Bronchial epithelial cell (primary cell): ENCODE measurements around the gene TMEM208. TPM values are rescaled to one million over a fixed set of nuclear protein-coding genes. Genes with fewer than 3 reads are reported as not detected.

Experiments used
- DNase-seq: peaks from one replicate; pipeline ENCODE4 v3.0.0-alpha.2; 2010; ENCODE audit warnings: low read depth
- FAIRE-seq: peaks from 2 replicates; lab custom pipeline; 2011; peaks lifted over from hg19 to GRCh38; lab: Jason Lieb, UNC
- H3K27me3 ChIP-seq: 2 replicates; pipeline ENCODE4 v1.5.1; 2011; ENCODE audit warnings: low read length; ENCODE audit not compliant: control insufficient read depth, insufficient read depth
- H3K36me3 ChIP-seq: 2 replicates; pipeline ENCODE4 v1.5.1; 2011; ENCODE audit warnings: low read length; ENCODE audit not compliant: control insufficient read depth, insufficient read depth
- H3K4me3 ChIP-seq: 2 replicates; pipeline ENCODE4 v1.5.1; 2011; ENCODE audit warnings: mild to moderate bottlenecking, low read depth, low read length, control low read depth
- CTCF ChIP-seq: IDR thresholded peaks from 2 replicates; pipeline ENCODE4 v1.5.1; 2011; ENCODE audit warnings: mild to moderate bottlenecking, moderate library complexity, low read length, control low read depth, inconsistent platforms; ENCODE audit not compliant: insufficient read depth, severe bottlenecking
- total RNA-seq: library from RNA; depleted of rRNA; stranded (reverse); fragments of >200 nt; gene quantifications from 2 replicates; pipeline ENCODE4 v1.2.1, GENCODE V29; 2014

TMEM208 gene
- total RNA-seq, 1 donor from 2014 or later, result 56.9 TPM

GRCh38 chr16:67250045-67250327 is 23.1 kb downstream of the TMEM208 start:
- no peaks in the 10 kb centered on the region for H3K36me3 ChIP-seq
- H3K4me3 ChIP-seq, result no peak overlapping the region

GRCh38 chr16:67252609-67253497 is 25.9 kb downstream of the TMEM208 start:
- no peak for FAIRE-seq
- H3K36me3 ChIP-seq, result no peaks in the 10 kb centered on the region
- DNase-seq, result no peak
- no peaks in the 10 kb centered on the region for H3K27me3 ChIP-seq
- TF ChIP-seq CTCF, result no peak
- H3K4me3 ChIP-seq, result no peak overlapping the region

More at GRCh38 chr16:67250045-67250327, 23.1 kb downstream of the TMEM208 start:
- FAIRE-seq (no peak), DNase-seq (no peak)
- H3K27me3 ChIP-seq, result no peaks in the 10 kb centered on the region
- no peak for TF ChIP-seq CTCF

GRCh38 chr16:67254801-67255552 is 28.0 kb downstream of the TMEM208 start:
- no peaks in the 10 kb centered on the region for H3K27me3 ChIP-seq
- FAIRE-seq, result no peak
- TF ChIP-seq CTCF, result no peak
- no peak overlapping the region for H3K4me3 ChIP-seq
- H3K36me3 ChIP-seq, result no peaks in the 10 kb centered on the region
- no peak for DNase-seq

GRCh38 chr16:67255553-67256221 is 28.8 kb downstream of the TMEM208 start:
- Histone ChIP-seq H3K4me3 (no peak overlapping the region), H3K36me3 (no peaks in the 10 kb centered on the region), H3K27me3 (no peaks in the 10 kb centered on the region)
- DNase-seq (no peak), FAIRE-seq (no peak)
- no peak for TF ChIP-seq CTCF

GRCh38 chr16:67256701-67257230 is 29.8 kb downstream of the TMEM208 start:
- no peaks in the 10 kb centered on the region for H3K27me3 ChIP-seq
- H3K36me3 ChIP-seq, result no peaks in the 10 kb centered on the region
- no peak for DNase-seq
- no peak for TF ChIP-seq CTCF
- FAIRE-seq, result no peak
- no peak overlapping the region for H3K4me3 ChIP-seq
